LoVo (cell line): Measurements from ENCODE around the gene IQGAP3.

ENCODE experiments used
- DNase-seq: peaks from one replicate; pipeline ENCODE4 v3.0.0-alpha.2; 2016; ENCODE audit warnings: low spot score

IQGAP3 gene

DNA sequence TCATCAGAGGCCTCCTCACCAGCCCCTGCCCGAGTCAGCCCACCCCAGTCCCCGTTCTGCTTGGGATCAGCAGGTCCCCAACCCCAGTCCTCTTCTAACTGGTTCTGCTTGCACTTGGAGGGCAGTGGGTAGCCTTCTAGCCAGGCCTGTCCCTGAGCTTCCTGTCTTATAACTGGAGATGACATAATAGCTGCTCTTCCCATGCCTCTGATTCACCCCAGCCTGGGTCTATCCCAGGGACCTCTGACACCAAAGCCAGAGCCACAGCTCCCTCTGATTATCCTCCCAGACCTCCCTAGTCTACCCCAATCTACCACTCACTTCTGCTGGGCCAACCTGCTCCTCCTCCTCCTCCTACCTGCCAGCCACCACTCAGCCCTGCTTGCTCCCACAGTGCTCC is 31.4 kb downstream of the IQGAP3 start:
- no peak for DNase-seq

DNA sequence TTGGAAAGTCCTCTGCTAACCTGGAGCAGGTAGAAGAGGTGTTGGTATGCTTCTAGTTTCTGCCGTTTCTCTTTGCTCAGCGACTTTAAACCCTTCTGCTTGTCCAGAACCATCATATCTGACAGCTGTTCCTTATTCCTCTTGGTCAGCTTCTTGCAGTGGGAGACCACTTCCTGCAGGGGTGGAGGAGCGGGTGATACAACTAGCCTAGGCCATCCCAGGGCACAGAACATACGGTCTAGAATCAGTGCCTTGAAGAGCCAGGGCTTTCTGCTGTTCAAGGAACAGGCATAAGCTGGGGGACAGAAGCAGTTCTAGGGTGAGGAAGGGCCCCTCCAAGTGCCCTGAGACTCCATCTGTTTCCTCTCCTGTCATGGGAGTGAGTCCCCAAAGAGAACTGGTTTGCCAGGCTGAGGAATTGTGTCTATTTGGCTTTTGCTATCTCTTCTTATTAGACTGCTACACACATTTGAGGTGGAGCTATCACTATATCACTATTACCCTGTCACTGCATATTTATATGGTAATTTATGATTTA is 32.5 kb downstream of the IQGAP3 start:
- DNase-seq: no peak

DNA sequence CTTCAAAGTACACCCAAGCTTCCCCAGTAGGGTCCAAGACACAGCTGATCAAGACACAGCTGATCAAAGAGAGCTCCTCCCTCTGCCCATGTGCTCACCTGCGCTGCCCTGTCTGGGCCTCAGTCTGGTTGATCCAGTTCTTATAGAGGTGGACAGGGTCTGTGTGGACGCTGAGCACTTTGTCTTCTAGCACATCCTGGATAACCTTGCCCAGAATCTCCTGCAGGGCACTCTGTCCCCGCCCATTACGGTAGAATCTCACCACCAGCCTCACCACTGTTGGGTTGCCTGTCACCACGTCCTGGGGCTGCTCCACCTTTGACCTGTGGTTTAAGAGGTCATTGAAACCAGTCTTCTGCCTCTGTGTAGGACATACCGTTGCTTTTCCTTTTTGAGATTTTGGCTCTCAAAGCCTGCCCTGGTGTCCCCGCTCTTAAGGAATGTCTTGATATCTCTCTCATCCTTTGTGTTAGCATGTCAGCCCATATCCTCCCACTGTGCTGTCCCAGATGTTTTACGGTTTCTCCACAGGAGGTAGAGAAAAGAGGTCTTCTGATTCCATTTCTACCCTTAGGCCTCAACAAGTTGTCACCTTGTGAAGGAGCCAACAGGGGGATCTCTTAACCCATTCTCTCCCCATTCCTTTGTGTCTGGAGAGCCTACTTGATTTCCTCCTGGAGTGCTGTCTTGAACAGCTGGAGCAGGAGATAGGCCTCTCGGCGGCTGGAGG is 33.5 kb downstream of the IQGAP3 start:
- no peak for DNase-seq

DNA sequence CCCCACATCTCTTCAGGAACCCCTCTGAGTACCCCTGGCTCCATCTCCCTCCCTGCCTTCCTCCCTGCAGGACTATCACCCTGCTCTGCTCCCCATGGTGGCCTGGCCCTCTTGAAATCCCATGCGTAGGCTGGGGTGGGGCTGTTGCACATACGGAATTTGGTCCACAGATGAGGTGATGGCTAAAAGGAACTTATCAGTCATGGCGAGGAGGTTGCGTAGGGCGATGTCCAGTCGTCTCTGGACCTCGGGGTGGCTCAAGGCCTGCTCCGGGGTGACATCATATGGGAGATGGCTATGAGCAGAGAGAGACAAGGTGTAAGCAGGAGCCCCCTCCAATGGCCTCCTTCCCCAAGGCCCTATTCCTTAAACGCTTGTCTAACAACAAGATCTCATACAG is 35.3 kb downstream of the IQGAP3 start:
- no peak for DNase-seq

DNA sequence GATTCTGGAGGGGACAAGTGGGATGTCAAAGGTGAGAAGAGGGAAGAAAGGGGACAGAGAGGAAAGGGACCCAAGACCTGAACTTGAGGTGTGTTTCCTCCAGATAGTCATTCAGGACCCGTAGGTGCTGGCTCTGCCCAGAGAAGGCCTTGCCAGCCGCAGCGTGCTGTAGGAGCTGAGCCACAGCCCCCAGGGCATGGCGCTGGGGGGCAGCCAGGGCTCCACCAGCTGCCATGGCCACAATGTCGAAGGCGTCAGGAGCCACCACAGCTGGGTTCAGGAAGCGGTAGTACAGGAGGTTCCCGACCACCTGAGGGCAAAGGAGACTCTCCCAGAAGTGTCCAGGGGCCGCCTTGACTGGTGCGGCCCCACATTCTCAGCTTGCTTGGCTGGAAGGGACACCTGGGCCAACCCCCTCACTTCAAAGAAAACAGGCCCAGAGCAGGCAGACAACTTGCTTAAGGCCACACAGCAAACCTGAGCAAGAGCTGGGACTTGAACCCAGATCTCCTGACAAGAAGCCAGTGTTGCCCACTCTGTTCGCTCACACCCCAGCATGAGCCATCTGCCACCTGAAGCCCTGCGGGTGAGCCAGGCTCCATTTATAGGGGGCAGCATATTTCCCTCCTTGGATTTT is 37.8 kb downstream of the IQGAP3 start:
- DNase-seq: no peak

DNA sequence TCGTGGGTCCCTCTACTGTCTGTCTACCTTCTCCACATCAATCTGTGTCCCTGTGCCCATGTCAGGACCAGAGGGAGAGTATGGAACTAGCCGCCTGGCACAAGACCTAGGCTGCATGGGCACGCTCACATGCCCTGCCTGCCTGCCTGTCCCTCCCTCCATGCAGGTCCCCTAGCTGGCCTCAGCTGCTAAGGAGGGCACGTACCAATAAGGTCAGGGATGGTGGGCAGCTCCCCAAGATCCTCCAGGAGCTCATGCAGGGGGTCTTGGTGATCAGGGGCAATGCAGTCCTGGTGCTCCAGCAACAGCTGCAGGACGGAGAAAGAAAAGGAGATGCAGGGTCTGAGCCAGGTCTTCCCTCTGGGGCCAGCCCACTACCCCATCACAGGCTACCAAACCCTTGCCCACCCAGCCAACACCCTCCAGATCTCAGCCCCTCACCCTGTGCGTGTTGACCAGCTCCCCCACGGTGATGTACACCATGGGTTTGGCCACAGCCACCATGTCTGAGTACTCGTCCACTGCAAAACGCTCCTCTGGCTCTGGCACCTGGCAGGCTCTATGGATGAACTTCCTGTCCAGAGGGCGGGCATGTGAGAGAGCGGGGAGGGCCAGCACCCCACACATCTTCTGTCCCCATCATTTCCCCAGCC is 38.7 kb downstream of the IQGAP3 start:
- DNase-seq: no peak

DNA sequence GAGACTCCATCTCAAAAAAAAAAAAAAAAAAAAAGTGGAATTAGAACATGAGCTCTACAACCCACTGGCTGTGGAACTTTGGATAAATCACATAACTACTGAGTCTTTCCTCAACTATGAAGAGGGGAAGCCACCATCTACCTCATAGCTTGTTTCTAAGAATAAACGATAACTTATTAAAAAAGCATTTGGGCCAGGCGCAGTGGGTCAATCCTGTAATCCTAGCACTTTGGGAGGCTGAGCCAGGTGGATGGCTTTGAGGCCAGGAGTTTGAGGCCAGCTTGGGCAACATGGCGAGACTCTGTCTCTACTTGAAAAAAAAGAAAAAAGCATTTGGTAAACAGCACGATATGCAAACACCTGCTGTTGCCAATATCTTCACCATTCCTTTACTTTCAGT is 40.0 kb downstream of the IQGAP3 start:
- DNase-seq: no peak

DNA sequence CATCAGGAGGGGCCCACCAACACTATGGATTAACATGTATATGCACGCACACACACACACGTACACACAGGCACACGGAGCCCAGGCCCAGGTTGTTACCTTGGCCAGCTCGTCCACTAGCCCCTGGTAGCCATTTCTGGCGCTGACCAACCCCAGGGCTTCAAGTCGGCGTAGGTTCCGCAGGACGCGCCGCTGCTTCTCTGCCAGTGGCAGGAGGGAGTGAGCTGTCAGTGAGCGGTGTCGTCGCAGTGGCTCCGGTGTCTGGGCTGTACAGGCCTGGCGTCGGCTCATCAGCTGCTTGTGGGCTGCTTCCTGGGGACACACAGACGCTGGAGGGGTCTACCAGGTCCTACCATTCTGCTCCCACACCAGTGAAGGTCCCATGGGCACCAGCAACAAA is 42.4 kb downstream of the IQGAP3 start:
- DNase-seq: no peak

DNA sequence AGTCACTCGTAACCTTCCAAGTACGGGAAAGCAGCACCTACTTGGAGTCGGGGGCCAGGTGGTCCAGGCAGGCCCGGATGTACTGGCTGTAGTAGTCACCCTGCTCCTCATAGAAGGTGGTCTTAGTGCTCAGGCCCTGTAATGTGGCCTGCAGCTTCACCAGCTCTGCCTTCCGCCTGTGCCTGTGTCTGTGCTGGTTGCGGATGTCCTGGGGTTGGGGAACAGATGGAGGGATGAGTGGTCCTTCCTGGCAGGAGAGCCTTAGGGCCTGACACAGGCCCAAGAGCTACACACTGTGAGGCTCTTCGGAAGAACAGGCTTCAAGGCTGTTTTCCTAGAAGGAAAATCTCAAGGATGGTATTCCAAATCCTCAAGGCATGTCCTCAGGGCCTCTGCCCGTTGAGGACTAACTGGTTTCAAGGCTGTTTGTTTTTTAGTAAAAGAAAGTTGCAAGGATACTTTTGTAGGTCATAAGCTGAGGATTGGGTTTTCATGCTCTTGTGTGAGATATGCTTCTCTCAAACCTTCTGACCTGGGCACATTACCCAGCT is 43.4 kb downstream of the IQGAP3 start:
- DNase-seq: no peak

DNA sequence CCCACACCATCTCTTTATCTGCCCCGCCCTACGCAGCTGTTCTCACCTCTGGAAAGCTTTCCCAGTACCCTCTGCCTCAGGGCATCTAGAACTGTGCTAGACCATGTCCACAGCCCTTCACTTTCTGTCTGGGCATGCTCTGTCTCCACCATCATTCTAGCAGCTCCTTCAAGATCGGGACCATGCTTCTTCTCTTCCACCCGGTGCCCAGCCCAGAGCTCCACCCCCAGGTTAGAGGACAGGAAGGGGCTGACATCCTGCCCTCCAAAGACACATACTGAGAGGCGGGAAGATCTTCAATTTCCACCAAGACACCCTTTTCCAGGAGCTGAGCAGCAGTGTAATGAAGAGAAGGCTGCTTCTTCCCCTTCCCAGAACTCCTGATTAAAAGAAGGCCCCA is 44.1 kb downstream of the IQGAP3 start:
- no peak for DNase-seq

DNA sequence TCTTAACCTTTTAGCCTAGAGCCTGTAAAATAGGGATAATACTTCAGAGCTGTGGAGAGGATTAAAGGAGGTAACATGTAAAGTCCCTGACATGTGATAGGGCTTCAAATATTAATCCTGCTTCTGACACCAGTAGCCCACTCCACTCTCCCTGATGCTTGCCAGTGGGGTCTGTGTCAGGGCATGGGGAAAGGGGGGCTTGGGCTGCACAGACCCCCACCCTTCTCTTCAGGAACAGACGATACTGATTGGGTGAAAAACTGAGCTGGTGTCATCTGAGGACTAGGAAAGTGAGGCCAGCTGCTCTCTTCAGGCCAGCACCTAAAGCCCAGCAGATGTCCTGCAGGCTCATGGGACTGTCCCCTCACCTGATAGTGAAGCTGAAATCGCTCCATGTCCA is 44.8 kb downstream of the IQGAP3 start:
- no peak for DNase-seq

DNA sequence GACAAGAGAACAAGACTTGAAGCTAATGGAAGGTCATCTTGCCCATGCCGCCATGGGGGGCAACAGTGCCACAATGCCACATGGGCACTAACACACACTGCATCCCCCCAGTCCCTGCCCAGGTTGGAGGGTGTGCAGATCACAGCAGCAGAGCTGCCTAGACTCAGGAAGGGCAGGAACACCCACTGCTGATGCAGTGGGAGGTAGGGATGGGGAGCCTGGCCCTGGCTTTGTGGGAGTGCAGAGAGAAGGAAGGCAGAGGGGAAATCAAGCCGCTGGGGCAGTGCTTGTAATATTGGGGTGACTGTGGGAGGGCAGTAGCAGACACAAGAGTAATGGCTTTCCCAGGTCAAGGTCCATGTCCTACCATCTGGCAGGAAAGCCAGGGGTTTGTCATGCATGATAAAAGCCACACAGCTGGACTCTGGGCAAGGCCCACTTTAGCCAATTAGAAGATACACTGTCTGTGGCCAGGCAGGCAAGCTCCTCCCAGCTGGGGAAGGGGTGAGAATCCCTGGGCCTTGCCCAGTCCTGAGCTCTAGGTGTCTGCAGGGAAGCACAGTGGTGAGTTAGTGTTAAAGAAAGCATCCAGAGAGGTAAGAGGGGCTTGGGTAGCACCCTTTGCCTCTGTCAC is 46.4 kb downstream of the IQGAP3 start:
- DNase-seq: no peak

DNA sequence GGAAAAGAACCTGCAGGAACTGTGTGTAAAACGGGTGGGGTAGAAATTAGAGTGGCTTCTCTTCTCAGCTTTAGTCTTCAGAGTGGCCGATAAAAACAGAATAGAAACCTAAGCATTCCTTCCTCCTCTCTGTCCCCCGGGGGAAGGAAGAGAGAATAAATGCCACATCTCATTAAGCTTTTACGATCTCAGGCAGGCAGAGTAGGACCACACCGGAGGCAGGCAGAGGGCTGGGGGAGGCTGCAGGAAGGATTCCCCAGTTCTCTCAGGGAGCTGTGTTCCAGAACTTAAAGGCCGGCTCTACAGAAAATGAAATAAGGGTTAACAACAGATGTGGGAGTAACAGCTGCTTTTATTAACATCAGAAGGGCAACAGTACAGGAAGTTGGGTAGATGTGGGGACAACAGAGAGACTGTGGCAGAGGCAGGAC is 47.3 kb downstream of the IQGAP3 start:
- DNase-seq: no peak

DNA sequence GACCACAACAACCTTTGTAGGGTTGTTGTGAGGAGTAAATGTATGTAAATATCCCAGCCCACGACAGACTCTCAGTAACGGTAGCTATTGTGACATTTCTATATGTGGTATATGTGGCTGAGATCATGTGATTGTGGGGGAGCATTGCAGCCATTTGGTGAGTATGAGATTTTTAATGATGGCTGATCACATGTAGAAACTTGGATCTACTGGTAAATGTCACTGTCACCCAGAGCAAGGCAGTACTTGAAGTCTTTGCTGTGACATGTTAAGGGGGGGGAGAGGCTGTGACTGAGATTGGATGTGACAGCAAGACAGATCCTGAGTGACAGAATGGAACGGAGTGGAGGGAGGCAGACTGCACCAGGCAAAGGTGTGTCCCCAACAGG is 47.9 kb downstream of the IQGAP3 start:
- DNase-seq: no peak

DNA sequence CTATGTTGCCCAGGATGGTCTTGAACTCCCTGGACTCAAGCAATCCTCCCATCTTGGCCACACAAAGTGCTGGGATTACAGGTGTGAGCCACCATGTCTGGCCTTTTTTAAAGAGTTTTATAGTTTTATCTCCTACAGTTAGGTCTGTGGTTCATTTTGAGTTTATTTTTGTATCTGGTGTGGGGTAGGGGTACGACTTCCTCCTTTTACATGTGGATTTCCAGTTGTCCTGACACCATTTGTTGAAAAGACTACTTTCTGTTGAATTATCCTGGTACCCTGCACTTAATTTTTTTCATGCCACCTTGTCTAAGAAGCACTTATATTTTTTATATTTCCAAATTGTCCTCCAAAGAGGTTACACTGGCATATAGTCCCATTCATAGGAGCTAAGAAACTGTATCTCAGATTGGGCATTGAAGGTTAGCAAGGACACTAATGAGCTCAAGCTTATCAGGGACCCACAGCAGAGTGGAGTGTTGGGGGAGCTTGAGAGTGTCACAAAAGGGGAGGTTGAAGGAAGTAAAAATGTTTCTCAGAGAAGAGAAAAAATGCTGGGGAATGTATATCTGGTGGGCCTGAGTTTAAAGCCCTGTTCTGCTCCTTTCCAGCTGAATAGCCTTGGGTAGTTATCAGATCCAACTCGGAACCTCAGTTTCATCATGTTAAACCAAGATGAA is 48.4 kb downstream of the IQGAP3 start:
- DNase-seq: no peak

DNA sequence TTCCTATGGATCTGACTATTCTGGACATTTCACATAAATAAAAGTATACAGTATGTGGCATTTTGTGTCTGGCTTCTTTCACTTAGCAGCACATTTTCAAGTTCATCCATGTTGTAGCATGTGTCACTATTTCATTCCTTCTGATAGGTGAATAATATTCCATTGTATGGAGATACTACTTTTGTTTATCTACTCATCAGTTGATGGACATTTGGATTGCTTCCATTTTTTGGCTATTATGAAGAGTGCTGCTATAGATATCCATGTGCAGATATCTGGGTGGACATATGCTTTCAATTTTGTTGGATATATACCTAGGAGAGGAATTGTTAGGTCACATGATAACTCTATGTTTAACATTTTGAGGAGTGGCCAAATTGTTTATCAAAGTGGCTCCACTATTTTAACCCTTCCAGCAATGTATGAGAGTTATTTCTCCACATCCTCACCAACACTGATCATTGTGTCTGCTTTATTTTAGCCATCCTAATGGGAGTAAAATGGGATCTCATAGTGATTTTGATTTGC is 49.9 kb downstream of the IQGAP3 start:
- DNase-seq: no peak

DNA sequence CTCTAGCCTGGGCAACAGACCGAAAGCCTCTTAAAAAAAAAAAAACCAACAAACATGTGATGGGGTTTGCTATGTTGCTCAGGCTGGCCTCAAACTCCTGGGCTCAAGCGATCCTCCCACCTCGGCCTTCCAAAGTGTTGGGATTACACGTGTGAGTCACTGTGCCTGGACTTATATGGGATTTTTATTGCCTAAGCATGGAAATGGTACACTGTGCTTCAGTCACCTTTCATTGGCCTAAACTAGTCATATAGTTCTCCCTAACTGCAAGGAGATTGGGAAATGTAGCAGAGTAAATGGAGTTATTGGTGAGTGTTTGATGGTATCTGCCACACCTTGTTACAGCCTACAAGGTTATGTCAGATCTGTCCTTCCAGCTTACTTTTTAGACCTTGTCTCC is 54.6 kb downstream of the IQGAP3 start:
- DNase-seq: no peak

DNA sequence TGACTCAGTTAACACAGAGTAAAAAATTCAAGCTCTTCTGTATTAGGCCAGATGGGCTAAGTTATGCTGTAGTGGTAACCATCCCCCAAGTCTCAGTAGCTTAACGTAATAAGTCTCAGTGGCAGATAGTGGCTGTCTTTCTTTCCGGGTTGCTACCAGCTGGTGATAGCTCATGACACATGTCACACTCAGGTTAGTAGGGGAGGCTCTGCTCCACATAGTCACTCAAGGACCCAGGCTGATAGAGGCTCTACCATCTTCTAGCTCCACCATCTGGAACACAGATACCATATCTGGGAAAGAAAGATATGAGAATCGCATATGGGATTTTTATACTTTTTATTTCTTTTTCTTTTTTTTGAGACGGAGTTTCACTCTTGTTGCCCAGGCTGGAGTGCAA is 55.5 kb downstream of the IQGAP3 start:
- no peak for DNase-seq

DNA sequence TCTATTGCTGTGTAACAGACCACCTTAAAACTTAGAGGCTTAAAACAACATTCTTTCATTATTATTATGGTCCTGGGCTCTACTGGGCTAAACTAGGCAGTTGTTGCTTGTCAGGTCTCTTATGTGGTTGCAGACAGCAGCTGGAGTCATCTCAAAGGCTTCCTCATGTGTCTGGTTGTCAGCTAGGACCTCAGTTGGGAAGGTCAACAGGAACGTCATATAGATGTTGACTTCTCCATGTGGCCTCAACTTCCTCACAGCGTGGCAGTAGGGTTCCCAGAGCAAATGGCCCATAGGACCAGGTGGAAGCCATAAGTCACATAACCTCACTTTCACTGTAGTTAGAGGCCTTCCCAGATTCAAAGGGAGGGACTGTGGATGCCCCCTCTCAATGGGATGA is 56.4 kb downstream of the IQGAP3 start:
- DNase-seq: no peak

DNA sequence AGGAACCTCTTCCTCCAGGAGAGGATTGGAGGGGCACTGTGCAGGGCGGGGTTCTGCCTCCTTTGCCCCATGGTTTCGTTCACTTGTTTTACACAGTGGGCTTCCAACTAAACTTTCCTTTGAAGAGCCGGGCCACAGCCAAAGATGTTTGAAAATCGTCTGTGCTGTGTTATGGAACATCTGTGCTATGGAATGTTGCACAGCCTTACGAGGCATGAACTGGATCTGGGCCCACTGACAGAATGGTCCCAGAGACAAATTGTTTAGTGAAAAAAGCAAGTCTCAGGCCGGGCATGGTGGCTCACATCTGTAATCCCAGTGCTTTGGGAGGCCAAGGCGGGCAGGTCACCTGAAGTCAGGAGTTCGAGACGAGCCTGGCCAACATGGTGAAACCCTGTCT is 59.2 kb downstream of the IQGAP3 start:
- DNase-seq: no peak

DNA sequence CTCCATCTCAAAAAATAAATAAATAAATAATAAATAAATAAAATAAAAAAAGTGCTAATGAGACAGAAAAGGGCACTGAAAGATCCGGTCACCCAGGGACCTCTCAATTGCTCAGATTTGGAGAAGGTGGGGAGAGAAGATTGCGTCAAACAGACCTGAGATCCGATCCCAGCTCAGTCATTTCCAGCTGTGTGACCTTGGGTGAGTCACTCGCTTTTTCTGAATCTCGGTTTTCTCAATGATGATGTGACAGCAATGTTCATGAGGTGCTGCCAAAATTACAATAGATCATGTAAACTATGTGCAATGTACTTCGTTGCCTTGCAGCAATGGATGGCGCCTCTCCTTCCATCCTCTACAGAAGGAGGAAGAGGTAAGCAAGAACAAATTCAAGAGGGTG is 60.7 kb downstream of the IQGAP3 start:
- no peak for DNase-seq

DNA sequence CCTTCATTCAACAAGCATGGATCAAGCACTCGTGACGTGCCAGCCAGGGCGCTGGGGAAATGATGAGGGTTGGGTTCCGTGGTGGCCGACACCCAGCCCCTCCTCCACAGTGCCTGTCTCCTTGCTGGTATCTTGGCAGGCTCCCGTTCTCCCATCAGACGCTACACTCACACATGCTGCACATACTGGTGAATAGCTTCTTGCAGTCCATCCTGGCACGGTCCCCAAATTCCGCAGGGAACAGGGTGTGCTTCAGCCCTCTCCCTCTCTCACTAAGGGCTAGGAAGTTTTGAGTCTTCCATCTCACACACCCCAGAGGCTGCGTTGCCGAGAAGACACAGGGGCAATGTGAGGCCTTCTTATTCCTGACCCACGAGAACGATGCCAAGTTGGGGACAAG is 61.7 kb downstream of the IQGAP3 start:
- DNase-seq: no peak
